Stimulated activated CD4-positive, alpha-beta T cell treated with anti-CD3 and anti-CD28 coated beads, Interleukin-4, amount 100 ng/mL, for 4 hours (primary cell): ENCODE data around the gene LSAMP.
"Not testable (repeated sequence)": the region's sequence is repeated elsewhere in the genome, so short reads cannot be mapped to it uniquely, and the experiment has no call there.

Experiments
- DNase-seq, 2 experiments: peaks; one replicate each; pipeline ENCODE4 v3.0.0-alpha.2; 2020

The LSAMP gene

GRCh38 chr3:115823083-115823482, 622.2 kb downstream of the LSAMP start:
- no peak for DNase-seq

GRCh38 chr3:115822579-115822978, 622.7 kb downstream of the LSAMP start:
- no peak for DNase-seq

GRCh38 chr3:115819785-115820384, 625.4 kb downstream of the LSAMP start:
- DNase-seq = peak; percentile 19 to 57

- peak; percentile 48 to 63 for DNase-seq
Measured at GRCh38 chr3:115814778-115815380, 630.4 kb downstream of the LSAMP start.

GRCh38 chr3:115814006-115814405, 631.3 kb downstream of the LSAMP start:
- DNase-seq = no peak

- no peak for DNase-seq
Measured at GRCh38 chr3:115808816-115809215, 636.5 kb downstream of the LSAMP start.

- no peak for DNase-seq
Measured at GRCh38 chr3:115808244-115808643, 637.0 kb downstream of the LSAMP start.

GRCh38 chr3:115806501-115806900, 638.8 kb downstream of the LSAMP start:
- no peak for DNase-seq

- DNase-seq = no peak
Measured at GRCh38 chr3:115805520-115805919, 639.8 kb downstream of the LSAMP start.

GRCh38 chr3:115804713-115805119, 640.6 kb downstream of the LSAMP start:
- DNase-seq = no peak

- DNase-seq = no peak
Measured at GRCh38 chr3:115804200-115804599, 641.1 kb downstream of the LSAMP start.

GRCh38 chr3:115803661-115804060, 641.6 kb downstream of the LSAMP start:
- DNase-seq = no peak

GRCh38 chr3:115800489-115801075, 644.7 kb downstream of the LSAMP start:
- no peak for DNase-seq

- DNase-seq = not testable (repeated sequence)
Measured at GRCh38 chr3:115800065-115800464, 645.2 kb downstream of the LSAMP start.

- DNase-seq = no peak
Measured at GRCh38 chr3:115792206-115792955, 652.9 kb downstream of the LSAMP start.

GRCh38 chr3:115791271-115792153, 653.8 kb downstream of the LSAMP start:
- not testable (repeated sequence) for DNase-seq

- peak; percentile 24 to 79 for DNase-seq
Measured at GRCh38 chr3:115790759-115791158, 654.5 kb downstream of the LSAMP start.

- no peak for DNase-seq
Measured at GRCh38 chr3:115789481-115789880, 655.8 kb downstream of the LSAMP start.

GRCh38 chr3:115788921-115789470, 656.3 kb downstream of the LSAMP start:
- no peak for DNase-seq

- no peak for DNase-seq
Measured at GRCh38 chr3:115787818-115788217, 657.5 kb downstream of the LSAMP start.

GRCh38 chr3:115785782-115786181, 659.5 kb downstream of the LSAMP start:
- DNase-seq = no peak
